ENCODE measurements around the gene CD8B2.

DNA sequence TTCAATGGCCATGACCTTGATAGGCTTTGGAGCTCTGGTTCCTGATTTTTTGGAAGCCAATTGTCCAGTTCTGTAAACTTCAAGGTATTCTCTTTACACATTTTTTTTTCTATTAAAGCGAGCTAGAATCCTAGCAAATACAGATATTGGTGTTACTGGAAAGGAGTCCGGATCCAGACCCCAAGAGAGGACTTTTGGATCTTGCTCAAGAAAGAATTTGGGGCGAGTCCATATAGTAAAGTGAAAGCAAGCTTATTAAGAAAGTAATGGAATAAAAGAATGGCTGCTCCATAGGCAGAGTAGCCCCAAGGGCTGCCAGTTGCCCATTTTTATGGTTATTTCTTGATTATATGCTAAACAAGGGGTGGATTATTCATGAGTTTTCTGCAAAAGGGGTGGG is 45.1 kb downstream of the CD8B2 start:
- TF ChIP-seq MXI1 (IDR thresholded peaks at IDR 0.05; ENCODE audit: low read depth, low read length) (no peak), SMC3 (IDR thresholded peaks at IDR 0.05; ENCODE audit: low read depth, low read length) (no peak)

Data from SK-N-SH (cell line).